ENCODE data around the gene ARSB.
"Not testable (repeated sequence)": the region's sequence is repeated elsewhere in the genome, so short reads cannot be mapped to it uniquely, and the experiment has no call there.

Gene ARSB

DNA sequence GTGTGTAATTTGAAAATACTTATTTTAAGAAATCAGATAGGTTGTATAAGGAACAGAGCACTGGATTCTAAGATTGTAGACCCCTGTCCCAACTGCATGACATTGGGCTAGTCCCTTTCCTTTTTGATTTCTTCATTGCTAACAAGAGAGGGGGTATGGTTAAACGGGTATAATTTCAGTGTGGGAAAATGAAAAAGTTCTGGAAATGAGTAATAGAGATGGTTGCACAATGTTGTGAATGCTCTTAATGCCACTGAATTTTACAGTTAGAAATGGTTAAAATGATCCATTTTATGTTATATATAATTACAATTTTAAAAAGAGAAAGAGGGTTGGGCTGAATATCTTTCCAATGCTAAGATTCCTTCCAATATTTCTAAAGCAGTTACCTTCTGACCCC lies 233.2 kb downstream of the ARSB start:
- DNase-seq (ENCODE audit: low read depth), result no peak

DNA sequence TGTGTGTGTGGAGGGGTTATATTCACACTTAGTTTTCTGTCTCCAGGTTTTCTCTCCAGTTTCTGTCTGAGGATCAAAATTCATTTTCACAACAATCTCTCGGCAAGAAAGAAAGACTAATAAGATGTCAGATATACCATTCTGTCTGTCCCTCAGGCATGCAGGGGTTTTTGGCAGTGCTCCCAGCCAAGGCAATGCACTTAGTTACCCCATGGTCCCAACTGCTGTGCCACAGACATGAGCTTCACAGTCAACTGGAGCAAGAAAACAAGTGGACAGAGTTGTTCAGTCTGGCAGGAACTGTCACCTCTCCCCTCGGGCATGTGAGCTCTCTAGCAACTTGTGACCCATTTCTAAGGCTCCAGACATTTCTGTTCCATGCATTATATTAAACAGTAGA lies 234.8 kb downstream of the ARSB start:
- DNase-seq (ENCODE audit: low read depth), result no peak

DNA sequence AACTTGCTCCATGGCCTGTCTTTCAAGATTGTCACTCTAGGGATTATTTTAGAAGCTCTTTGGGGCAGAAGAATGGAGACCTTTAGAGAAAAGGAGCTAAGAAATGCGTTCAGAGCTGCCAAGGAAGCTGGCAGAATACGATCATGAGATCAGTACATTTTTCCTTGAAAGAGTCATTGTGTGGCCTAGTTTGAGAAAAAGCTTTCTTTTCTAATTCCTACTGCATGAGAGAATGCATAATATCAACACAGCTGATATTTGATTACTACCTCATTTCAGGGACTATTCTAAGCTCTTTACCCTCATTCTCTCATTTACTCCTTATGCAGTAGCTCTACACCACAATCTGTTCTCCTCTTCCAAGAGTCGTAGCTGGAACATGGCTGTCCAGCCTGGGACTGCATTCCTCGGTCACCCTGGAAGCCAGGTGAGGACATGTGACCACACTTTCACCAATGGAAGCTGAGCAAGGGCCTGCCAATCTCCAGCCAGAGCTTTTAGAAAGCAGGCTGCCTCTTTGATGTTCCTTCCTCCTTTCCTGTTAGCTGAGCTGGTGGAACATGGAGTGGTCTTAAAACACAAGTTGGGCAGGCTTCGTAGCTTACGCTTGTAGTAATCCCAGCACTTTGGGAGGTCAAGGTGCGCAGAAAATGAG lies 237.3 kb downstream of the ARSB start:
- DNase-seq (ENCODE audit: low read depth), result no peak

DNA sequence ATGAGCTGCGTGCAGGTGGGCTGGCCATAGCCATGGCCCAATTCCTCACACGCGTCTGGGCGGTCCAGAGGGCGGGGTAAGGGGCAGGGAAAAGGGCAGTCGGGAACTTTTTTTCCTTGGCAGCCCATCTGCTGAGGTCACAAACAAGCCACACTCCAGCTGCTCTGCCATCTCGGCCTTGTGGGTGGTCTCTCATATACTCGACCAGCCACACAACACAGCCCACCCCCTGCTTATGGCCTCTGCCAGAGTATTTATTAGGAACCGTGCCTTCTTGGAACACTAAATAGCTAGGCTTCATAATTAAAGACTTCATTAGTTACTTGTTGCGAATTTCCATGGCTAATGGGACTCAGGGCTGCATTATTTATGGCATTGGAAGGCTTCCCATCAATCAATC lies 238.1 kb downstream of the ARSB start:
- no peak for DNase-seq (ENCODE audit: low read depth)

DNA sequence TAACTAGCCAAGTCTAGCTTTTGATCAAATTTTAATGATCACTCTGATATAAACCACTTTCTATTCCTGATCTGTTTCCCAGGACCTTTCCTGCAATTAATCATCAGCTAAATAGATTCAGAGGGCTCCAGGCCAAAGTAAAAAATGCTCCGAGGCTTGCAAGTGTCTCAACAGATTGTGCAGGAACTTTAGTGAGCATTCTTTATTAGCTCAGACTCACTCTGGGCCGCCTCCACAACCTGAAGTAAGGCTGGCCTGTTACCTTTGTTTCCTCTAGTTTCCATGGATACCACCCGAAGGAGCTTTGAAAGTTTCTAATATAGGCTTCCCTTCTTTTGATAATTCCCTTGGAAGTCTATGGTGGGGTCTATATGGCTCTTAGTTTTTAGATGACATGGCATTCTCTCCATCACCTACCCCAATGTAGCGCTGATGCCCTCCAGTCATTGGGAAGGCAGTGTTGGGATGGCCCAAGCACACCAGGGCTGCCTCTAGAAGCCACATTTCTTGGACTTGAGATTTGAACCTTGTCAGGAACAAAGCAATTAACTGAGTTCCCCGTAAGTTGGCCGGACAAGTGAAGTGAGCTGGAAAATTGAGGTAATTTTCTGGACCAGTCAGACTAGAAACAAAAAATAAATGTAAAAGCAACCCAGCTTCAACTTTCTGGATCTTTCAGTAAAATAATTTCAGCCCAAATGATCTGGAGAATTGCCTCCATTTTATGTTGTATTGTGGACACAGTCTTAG lies 238.9 kb downstream of the ARSB start:
- no peak for DNase-seq (ENCODE audit: low read depth)

DNA sequence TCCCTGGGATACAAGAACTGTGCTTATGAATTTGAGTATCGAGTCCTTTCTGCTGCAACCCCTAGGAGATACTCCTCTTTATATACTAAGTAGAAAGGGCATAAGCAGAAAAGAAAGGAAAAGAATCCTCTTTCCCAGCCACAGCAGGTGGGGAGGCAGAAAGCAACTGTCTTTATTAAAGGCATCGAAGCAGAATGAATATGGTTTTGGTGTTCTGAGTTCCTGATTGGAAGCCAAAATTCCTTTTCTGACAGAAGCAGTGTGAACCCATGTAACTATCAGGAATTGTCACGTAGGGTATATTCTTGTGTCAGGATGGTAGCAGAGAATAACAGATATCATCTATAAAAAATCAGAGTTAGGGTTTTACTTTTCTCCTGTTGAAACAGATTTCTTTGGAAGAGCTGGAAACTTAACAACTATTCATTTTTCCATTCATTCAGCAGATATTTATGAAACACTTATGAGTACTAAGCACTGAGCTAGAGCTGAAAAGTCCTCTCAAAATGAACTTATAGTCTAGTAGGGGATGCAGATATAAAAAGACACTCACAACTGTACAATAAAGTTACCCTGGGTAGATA lies 240.1 kb downstream of the ARSB start:
- no peak for DNase-seq (ENCODE audit: low read depth)

DNA sequence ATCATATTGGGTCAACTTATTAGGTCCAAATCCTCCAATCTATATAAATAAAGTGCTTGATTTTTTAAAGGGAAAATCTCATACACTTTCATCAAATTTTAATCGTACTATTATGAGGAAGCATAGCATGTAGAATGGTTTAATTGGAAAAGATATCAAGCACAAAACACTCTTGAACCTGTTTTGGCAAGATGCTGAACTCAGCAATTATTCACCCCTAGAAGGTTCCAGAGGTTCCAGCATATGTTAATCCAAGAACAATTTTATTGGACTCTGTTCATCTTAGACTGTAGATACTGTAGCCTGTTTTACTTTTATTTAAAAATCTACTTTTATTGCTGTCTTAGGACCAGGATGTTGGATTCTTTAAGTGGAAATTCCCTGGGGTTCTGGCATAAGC lies 244.1 kb downstream of the ARSB start:
- DNase-seq (ENCODE audit: low read depth), result no peak

DNA sequence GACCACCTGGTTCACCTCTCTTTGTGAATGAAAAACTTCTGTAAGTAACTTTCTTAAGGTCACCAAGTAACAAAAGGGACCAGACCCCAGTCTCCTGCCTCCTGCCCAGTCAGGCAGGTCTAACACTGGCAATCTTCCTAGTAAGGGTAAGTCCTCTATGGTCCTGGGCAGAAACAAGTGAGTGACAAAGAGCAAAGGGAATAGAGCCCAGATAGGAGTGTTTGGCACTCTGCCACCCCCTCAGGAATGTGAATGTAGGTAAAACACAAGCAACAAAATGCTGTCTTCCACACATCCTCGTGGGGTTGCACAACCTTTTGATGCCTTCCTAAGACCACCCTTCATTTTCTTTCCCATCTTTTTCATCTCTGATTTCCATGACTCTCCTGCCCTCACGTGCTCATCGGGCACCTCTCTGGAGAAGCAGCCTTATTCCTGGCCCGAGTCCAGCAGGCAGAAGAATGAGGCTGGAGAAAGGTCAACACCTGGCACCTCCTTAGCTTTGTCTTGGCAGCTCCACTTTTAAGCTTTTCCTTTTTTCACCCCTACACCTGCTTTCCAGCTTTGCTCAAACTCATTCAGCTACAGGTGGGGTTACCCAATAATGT lies 246.3 kb downstream of the ARSB start:
- no peak for DNase-seq (ENCODE audit: low read depth)

DNA sequence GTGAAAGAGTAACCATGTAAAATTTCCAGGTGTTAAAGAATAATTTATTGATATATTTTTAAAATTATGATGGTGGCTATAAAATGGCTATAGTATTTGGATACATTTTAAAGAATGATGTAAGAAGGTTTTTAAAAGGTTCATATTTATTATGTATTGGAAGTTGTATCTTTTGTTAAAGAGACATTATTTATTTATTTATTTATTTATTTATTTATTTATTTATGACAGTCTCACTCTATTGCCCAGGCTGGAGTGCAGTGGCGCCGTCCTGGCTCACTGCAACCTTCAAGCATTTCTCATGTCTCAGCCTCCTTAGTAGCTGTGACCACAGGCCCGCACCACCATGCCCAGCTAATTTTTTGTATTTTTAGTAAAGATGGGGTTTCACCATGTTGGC lies 247.0 kb downstream of the ARSB start:
- DNase-seq (ENCODE audit: low read depth), result no peak

DNA sequence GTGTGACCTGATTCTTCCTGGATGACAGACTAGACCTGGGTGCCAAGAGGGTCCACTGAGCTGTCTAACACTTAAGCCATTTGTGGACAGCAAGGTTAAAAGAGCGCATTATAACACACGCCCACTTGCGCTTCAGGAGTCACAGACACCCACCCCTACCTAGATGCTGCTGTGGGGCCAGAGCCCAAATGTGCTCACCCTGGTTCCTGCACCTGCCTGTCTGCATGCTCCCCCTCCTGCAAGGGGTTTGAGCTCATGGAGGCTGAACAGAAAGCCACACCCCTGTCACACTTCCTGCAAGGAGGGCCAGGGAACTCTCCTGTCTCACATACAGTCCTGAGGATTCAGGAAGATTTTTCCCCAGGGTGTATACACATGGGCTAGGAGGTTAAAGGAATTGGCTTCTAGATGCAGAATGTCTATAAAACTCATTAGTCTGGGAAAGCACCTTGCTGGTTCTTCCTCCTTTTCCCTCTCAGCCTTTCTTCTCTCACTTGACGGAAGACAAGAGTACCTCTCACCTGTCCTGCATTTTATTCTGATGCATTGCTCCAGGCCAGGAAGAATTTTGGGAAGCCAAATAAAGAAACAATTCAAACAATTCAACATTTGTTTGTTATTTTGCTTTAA lies 249.2 kb downstream of the ARSB start:
- DNase-seq (ENCODE audit: low read depth), result no peak

DNA sequence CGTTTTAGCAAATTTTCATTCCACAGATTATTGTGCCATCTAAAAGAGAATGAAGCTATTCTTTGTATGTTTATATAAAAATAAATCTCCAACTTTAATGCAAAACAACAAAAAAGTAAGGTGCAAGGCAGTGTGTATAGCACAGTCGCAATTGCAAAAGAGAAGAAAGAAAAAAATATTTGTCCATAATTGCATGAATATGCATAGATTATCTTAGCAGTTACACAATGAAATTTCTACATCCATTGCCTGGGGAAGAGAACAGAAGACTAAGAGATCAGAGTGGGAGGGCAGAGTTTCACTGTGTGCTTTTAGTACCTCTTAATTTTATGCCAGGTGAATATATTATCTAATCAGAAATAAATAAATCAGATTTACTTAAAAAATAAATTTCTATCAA lies 250.2 kb downstream of the ARSB start:
- DNase-seq (ENCODE audit: low read depth), result no peak

DNA sequence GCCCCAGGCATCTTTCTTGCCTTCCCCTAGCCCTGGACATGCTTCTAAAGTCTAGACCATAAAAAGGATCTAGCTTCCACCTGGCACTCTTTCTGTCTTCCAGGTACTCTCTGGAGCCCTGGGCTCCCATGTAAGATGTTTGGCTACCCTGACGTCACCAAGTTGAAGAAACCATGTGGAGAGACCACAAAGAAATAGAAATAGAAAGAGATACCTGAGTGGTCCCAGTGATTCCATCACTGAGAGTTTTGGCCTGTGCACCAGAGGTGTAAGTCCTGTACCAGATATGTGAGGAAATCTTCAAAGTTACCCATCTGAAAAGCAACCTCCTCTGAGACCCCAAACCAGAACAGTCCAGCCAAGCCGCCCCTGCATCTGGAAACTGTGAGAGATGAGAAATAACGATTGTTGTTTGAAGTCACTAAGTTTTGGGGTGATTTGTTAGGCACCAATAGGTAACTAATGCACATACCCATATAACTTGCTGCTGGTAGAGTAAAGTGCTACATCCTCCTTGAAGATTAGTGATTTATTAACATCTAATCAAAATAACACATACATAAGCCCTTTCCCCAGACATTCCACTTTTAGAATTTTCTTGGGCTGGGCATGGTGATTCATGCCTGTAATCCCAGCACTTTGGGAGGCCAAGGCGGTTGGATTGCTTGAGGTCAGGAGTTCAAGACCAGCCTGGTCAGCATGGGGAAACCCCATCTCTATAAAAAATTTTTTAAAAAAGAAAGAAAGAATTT lies 250.8 kb downstream of the ARSB start:
- DNase-seq (ENCODE audit: low read depth), result no peak

DNA sequence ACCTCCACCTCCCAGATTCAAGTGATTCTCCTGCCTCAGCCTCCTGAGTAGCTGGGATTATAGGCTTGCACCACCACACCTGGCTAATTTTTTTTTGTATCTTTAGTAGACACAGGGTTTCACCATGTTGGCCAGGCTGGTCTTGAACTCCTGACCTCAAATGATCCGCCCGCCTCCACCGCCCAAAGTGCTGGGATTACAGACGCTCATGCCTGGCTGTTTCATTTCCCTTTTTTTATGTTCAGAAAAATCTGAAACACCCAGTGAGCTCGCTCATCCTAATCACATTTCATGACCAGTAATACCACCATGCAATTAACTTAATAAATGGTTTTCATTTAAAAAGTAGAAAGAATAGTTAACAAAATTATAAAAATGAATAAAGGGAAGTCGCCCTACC lies 252.4 kb downstream of the ARSB start:
- DNase-seq (ENCODE audit: low read depth), result not testable (repeated sequence)

DNA sequence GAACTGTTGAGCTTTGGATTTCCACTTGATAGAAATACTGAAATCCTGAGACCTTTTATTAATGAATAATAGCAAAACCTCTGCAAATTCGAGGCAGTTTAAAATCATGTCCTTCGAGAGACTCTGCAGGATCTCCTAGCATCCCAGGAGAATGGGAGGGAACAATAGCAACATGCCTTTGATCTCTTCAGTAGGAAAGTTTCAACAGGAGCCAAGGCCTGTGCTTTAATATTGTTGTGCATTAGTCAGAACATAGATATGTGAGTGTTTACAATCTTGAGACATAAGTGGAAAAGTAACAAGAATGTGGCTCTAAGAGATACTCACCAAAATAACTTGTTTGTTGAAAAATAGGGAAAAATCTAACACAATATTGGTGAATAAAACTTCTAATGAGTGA lies 253.2 kb downstream of the ARSB start:
- DNase-seq (ENCODE audit: low read depth), result no peak

DNA sequence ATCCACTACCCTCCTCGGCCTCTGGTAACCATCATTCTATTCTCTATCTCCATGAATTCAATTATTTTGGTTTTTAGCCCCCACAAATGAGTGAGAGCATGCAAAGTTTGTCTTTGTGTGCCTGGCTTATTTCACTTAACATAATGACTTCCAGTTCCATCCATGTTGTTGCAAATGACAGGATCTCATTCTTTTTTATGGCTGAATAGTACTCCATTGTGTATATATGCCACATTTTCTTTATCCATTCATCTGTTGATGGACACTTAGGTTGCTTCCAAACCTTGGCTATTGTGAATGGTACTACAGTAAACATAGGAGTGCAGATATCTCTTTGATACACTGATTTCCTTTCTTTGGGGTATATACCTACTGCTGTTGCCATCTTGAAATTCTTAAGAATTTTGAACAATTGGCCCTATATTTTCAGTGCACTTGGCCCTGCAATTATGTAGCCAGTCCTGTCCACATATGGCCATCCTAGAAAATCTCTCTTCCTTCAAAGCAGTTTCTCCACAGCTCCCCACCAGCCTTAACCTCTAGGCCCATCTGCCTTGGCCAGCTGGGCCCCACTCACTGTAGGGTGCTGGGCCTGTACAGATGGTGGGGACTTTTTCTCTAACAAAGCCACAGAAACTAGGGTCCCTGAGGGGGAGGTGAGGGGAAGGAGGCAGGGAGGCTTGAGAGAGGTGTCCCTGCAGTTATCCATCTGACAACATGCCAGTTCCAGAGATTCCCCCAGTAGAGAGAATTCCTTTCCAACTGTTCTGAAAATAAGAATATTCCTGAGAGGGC lies 254.6 kb downstream of the ARSB start:
- DNase-seq (ENCODE audit: low read depth), result no peak

DNA sequence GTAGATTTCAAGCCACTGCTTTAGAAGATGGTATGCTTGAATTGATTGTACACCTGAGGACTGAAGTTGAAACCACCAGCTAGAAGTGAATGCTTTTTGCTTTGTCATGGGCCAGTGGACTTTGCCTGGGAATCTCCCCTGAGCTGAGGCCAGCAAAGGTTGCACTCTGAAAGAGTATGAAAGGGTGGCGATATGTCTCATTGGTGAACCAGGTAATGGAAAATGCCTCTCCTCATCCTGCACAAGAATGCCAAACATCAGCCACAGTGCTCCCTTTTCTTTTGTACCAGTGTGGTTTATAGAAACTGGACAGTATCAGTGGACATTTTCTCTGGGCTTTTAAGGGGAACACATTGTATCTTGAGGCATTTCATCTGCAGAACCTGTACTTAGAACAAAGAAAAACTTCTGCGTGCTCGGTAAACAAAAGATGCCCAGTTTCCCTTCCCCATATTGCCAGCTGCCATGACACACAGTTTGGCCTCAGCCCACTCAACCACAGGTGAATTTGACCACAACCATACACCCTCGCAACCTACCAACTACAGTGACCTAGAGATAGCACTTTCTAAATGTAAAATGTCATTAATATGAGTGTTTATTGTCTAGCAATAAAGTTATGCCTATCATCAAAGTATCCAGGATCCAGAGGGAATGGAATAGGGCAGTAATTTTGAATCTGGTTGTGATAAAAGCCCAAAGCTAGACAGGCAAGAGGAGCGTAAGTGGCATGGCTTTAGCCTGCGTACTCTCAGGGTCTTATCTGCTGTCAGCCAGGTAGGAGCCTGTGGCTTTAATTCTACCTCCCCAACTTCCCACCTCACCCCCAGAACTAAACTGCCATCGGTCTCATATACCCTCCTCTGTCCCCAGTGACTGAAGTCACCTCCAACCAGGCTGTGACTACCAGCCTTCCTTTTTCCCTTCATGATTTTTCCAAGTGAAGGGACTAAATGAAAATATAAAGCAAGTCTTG lies 257.0 kb downstream of the ARSB start:
- no peak for DNase-seq (ENCODE audit: low read depth)
